RWPE2 (cell line): ENCODE measurements around the gene NOP56.
"Not testable (repeated sequence)": the region's sequence is repeated elsewhere in the genome, so short reads cannot be mapped to it uniquely, and the experiment has no call there.

Experiments used
- ATAC-seq: fragments of 200-7000 bp; cut with Tn5 transposase; 3 replicates; pipeline ENCODE4 v1.9.1; 2021; ENCODE audit warnings: low read depth
- DNase-seq: peaks from one replicate; pipeline ENCODE4 v3.0.0-alpha.2; 2020; ENCODE audit warnings: low spot score
- H3K27ac ChIP-seq: fragments of 450-650 bp; 2 replicates; pipeline ENCODE4 v1.5.1; 2017; ENCODE audit warnings: mild to moderate bottlenecking; ENCODE audit not compliant: poor library complexity, severe bottlenecking
- H3K27me3 ChIP-seq: fragments of 250-450 bp; sonication (Bioruptor Pico); 2 replicates; pipeline ENCODE4 v1.5.1; 2021; ENCODE audit warnings: mild to moderate bottlenecking, moderate library complexity; ENCODE audit not compliant: insufficient read depth, poor library complexity, severe bottlenecking
- H3K36me3 ChIP-seq: fragments of 250-450 bp; sonication (Bioruptor Pico); 2 replicates; pipeline ENCODE4 v1.5.1; 2020; ENCODE audit warnings: low read depth, mild to moderate bottlenecking, moderate library complexity
- H3K4me1 ChIP-seq: fragments of 250-450 bp; sonication (Bioruptor Pico); 2 replicates; pipeline ENCODE4 v1.5.1; 2021; ENCODE audit warnings: mild to moderate bottlenecking, moderate library complexity; ENCODE audit not compliant: insufficient read depth, poor library complexity, severe bottlenecking
- H3K4me3 ChIP-seq: fragments of 250-450 bp; sonication (Bioruptor Pico); 2 replicates; pipeline ENCODE4 v1.5.1; 2021; ENCODE audit warnings: mild to moderate bottlenecking, moderate library complexity; ENCODE audit not compliant: severe bottlenecking
- H3K9me3 ChIP-seq: fragments of 250-450 bp; sonication (Bioruptor Pico); 2 replicates; pipeline ENCODE4 v1.5.1; 2021; ENCODE audit warnings: mild to moderate bottlenecking, moderate library complexity; ENCODE audit not compliant: severe bottlenecking
- CTCF ChIP-seq: fragments of 450-650 bp; IDR thresholded peaks from one replicate; pipeline ENCODE4 v1.5.1; 2017; ENCODE audit warnings: mild to moderate bottlenecking, moderate library complexity; ENCODE audit not compliant: poor library complexity, severe bottlenecking

Gene NOP56

GRCh38 chr20:2695206-2695983 lies 43.0 kb downstream of the NOP56 start:
- Histone ChIP-seq H3K27ac (no peak overlapping the region), H3K36me3 (no peaks in the 10 kb centered on the region), H3K9me3 (no peaks in the 10 kb centered on the region), H3K4me3 (no peak overlapping the region), H3K4me1 (no peaks in the 10 kb centered on the region), H3K27me3 (peaks cover 22% of the 10 kb centered on the region)
- DNase-seq (no peak), ATAC-seq (no peak)
- no peak for TF ChIP-seq CTCF

DNA sequence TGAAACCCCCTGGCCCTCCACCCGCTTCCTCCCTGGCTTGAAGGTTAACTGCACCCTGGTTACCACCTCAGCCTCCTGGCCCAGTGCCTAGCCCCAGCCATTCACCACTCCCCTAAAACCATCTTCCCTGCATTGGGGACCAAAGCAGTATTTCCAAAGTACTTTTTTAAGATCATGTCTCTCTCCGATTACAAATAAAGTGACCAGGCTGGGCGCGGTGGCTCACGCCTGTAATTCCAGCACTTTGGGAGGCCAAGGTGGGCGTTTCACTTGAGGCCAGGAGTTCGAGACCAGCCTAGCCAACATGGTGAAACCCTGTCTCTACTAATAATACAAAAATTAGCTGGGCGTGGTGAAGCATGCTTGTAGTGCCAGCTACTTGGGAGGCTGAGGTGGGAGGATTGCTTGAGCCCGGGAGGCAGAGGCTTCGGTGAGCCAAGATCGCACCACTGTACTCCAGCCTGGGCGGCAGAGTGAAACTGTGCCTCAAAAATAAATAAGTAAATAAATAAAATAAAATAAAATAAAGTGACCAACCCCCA lies 43.6 kb downstream of the NOP56 start:
- DNase-seq, H3K4me3 ChIP-seq, ATAC-seq, H3K36me3 ChIP-seq, H3K4me1 ChIP-seq, H3K27ac ChIP-seq, H3K9me3 ChIP-seq: not testable (repeated sequence)
- H3K27me3 ChIP-seq = peaks cover 22% of the 10 kb centered on the region

GRCh38 chr20:2696646-2697045 lies 44.2 kb downstream of the NOP56 start:
- DNase-seq (no peak), ATAC-seq (no peak)
- Histone ChIP-seq H3K27ac (no peak overlapping the region), H3K4me1 (no peaks in the 10 kb centered on the region), H3K4me3 (no peak overlapping the region), H3K36me3 (no peaks in the 10 kb centered on the region), H3K27me3 (peaks cover 17% of the 10 kb centered on the region), H3K9me3 (no peaks in the 10 kb centered on the region)
- TF ChIP-seq CTCF = no peak

GRCh38 chr20:2697768-2698167 lies 45.3 kb downstream of the NOP56 start:
- no peak for ATAC-seq
- Histone ChIP-seq H3K4me3 (no peak overlapping the region), H3K9me3 (no peaks in the 10 kb centered on the region), H3K27me3 (peaks cover 14% of the 10 kb centered on the region), H3K36me3 (no peaks in the 10 kb centered on the region), H3K27ac (no peak overlapping the region), H3K4me1 (no peaks in the 10 kb centered on the region)
- no peak for DNase-seq
- TF ChIP-seq CTCF = no peak

GRCh38 chr20:2698186-2698817 lies 45.9 kb downstream of the NOP56 start:
- no peak for TF ChIP-seq CTCF

More at GRCh38 chr20:2698186-2698817, 45.9 kb downstream of the NOP56 start:
- ATAC-seq (no peak), DNase-seq (no peak)
- Histone ChIP-seq H3K27me3 (peaks cover 13% of the 10 kb centered on the region), H3K9me3 (no peaks in the 10 kb centered on the region), H3K36me3 (no peaks in the 10 kb centered on the region), H3K4me3 (no peak overlapping the region), H3K4me1 (no peaks in the 10 kb centered on the region), H3K27ac (no peak overlapping the region)
